H9 (cell line): ENCODE results near the gene GFRA1. TPM values are rescaled to one million over a fixed set of nuclear protein-coding genes. Genes with fewer than 3 reads are reported as not detected.

Source experiments
- DNase-seq: peaks from one replicate; pipeline ENCODE4 v3.0.0-alpha.2; 2017
- H2AFZ ChIP-seq: one replicate; pipeline ENCODE4 v1.6.1; 2013; ENCODE audit warnings: mild to moderate bottlenecking, low read length, control low read depth, moderate library complexity
- H2AK5ac ChIP-seq: 2 replicates; pipeline ENCODE4 v1.6.1; 2013; ENCODE audit warnings: low read length, control low read depth, mixed read lengths; ENCODE audit not compliant: insufficient read length
- H2BK120ac ChIP-seq: one replicate; pipeline ENCODE4 v1.6.1; 2013; ENCODE audit warnings: low read depth, mild to moderate bottlenecking, low read length, control low read depth, inconsistent platforms; ENCODE audit not compliant: poor library complexity, severe bottlenecking
- H2BK12ac ChIP-seq: 2 replicates; pipeline ENCODE4 v1.6.1; 2013; ENCODE audit warnings: low read length, control low read depth, mixed read lengths, low read depth; ENCODE audit not compliant: insufficient read length
- H2BK15ac ChIP-seq: 2 replicates; pipeline ENCODE4 v1.6.1; 2013; ENCODE audit warnings: low read depth, low read length, control low read depth
- H2BK20ac ChIP-seq: one replicate; pipeline ENCODE4 v1.6.1; 2013; ENCODE audit warnings: low read depth, mild to moderate bottlenecking, low read length, control low read depth, inconsistent platforms; ENCODE audit not compliant: poor library complexity, severe bottlenecking
- H2BK5ac ChIP-seq: 2 replicates; pipeline ENCODE4 v1.6.1; 2013; ENCODE audit warnings: low read length, control low read depth, mixed read lengths; ENCODE audit not compliant: insufficient read length
- H3K14ac ChIP-seq: 2 replicates; pipeline ENCODE4 v1.6.1; 2013; ENCODE audit warnings: low read length, control low read depth; ENCODE audit not compliant: insufficient read depth
- H3K18ac ChIP-seq: 2 replicates; pipeline ENCODE4 v1.6.1; 2013; ENCODE audit warnings: low read depth, mild to moderate bottlenecking, mixed read lengths, low read length, control low read depth; ENCODE audit not compliant: insufficient read length
- H3K23ac ChIP-seq: 2 replicates; pipeline ENCODE4 v1.6.1; 2013; ENCODE audit warnings: low read length, control low read depth, mixed read lengths, low read depth; ENCODE audit not compliant: insufficient read length
- H3K23me2 ChIP-seq: 2 replicates; pipeline ENCODE4 v1.6.1; 2013; ENCODE audit warnings: low read depth, mild to moderate bottlenecking, mixed read lengths, low read length, control low read depth; ENCODE audit not compliant: insufficient read length, poor library complexity, severe bottlenecking
- H3K27ac ChIP-seq: 2 replicates; pipeline ENCODE4 v1.5.1; 2013; ENCODE audit warnings: low read length, control low read depth, mixed read lengths, low read depth; ENCODE audit not compliant: insufficient read length
- H3K27me3 ChIP-seq: 2 replicates; pipeline ENCODE4 v1.6.1; 2013; ENCODE audit warnings: low read length, control low read depth, inconsistent platforms; ENCODE audit not compliant: insufficient read depth
- H3K4ac ChIP-seq: 2 replicates; pipeline ENCODE4 v1.6.1; 2013; ENCODE audit warnings: low read depth, mild to moderate bottlenecking, control low read depth, inconsistent platforms, low read length, moderate library complexity
- H3K4me1 ChIP-seq: 2 replicates; pipeline ENCODE4 v1.6.1; 2013; ENCODE audit warnings: low read length, control low read depth, inconsistent platforms; ENCODE audit not compliant: insufficient read depth
- H3K4me2 ChIP-seq: 2 replicates; pipeline ENCODE4 v1.6.1; 2013; ENCODE audit warnings: low read length, control low read depth, mixed read lengths; ENCODE audit not compliant: insufficient read length, insufficient read depth
- H3K56ac ChIP-seq: 2 replicates; pipeline ENCODE4 v1.6.1; 2013; ENCODE audit warnings: low read depth, mild to moderate bottlenecking, mixed read lengths, low read length, control low read depth; ENCODE audit not compliant: insufficient read length
- H3K79me1 ChIP-seq: 2 replicates; pipeline ENCODE4 v1.6.1; 2013; ENCODE audit warnings: low read depth, mild to moderate bottlenecking, moderate library complexity, low read length, control low read depth, inconsistent platforms; ENCODE audit not compliant: insufficient read depth, poor library complexity, severe bottlenecking
- H3K79me2 ChIP-seq: 2 replicates; pipeline ENCODE4 v1.6.1; 2013; ENCODE audit warnings: low read length, control low read depth, inconsistent platforms; ENCODE audit not compliant: insufficient read depth
- H3K9ac ChIP-seq: 2 replicates; pipeline ENCODE4 v1.6.1; 2013; ENCODE audit warnings: low read length, control low read depth, mixed read lengths; ENCODE audit not compliant: insufficient read length; ENCODE audit errors: extremely low read depth
- H3K9me3 ChIP-seq: one replicate; pipeline ENCODE4 v1.6.1; 2013; ENCODE audit warnings: low read depth, low read length, inconsistent platforms; ENCODE audit not compliant: control insufficient read depth
- H3T11ph ChIP-seq: one replicate; pipeline ENCODE4 v1.6.1; 2013; ENCODE audit warnings: mild to moderate bottlenecking, low read length, control low read depth, inconsistent platforms
- H4K20me1 ChIP-seq: one replicate; pipeline ENCODE4 v1.6.1; 2013; ENCODE audit not compliant: control insufficient read depth, insufficient read length, insufficient read depth
- H4K5ac ChIP-seq: 2 replicates; pipeline ENCODE4 v1.6.1; 2013; ENCODE audit warnings: low read depth, mild to moderate bottlenecking, mixed read lengths, low read length, control low read depth; ENCODE audit not compliant: insufficient read length
- H4K8ac ChIP-seq: replicated peaks from 2 replicates; pipeline ENCODE4 v1.6.1; 2013; ENCODE audit warnings: low read length, control low read depth, mixed read lengths, low read depth; ENCODE audit not compliant: insufficient read length
- H4K91ac ChIP-seq: 2 replicates; pipeline ENCODE4 v1.6.1; 2013; ENCODE audit warnings: low read depth, mild to moderate bottlenecking, moderate library complexity, mixed read lengths, low read length, control low read depth; ENCODE audit not compliant: insufficient read length
- H3K27ac Mint-ChIP-seq, 3 experiments: 2 replicates in 2 of 3; 3 replicates in 1 of 3; pipeline ENCODE4 v1.8.0; 2020 to 2021; ENCODE audit warnings: mixed read lengths in 3 of 3, mild to moderate bottlenecking in 1 of 3, moderate library complexity in 1 of 3
- H3K27me3 Mint-ChIP-seq: 2 replicates; pipeline ENCODE4 v1.8.0; 2021; ENCODE audit warnings: low read depth, mild to moderate bottlenecking, moderate library complexity, mixed read lengths
- H3K36me3 Mint-ChIP-seq, 3 experiments: 2 replicates in 2 of 3; 3 replicates in 1 of 3; pipeline ENCODE4 v1.8.0; 2020 to 2021; ENCODE audit warnings: low read depth in 3 of 3, mixed read lengths in 3 of 3; ENCODE audit not compliant: insufficient read depth in 1 of 3
- H3K4me1 Mint-ChIP-seq, 2 experiments: 2 replicates each; pipeline ENCODE4 v1.8.0; 2020; ENCODE audit warnings: mixed read lengths in 2 of 2
- H3K4me3 Mint-ChIP-seq, 2 experiments: 2 replicates in 1 of 2; 3 replicates in 1 of 2; pipeline ENCODE4 v1.8.0; 2020 to 2021; ENCODE audit warnings: mild to moderate bottlenecking in 2 of 2, mixed read lengths in 2 of 2, moderate library complexity in 1 of 2
- H3K9me3 Mint-ChIP-seq, 2 experiments: 2 replicates in 1 of 2; 3 replicates in 1 of 2; pipeline ENCODE4 v1.8.0; 2020; ENCODE audit warnings: mild to moderate bottlenecking in 2 of 2, mixed read lengths in 2 of 2, moderate library complexity in 1 of 2
- WGBS: extraction: QIAGEN DNeasy Blood & Tissue Kit; methylation state at CpG from one replicate; pipeline ENCODE4 v1.1.7; 2013; ENCODE audit warnings: missing lambda C conversion rate, low lambda C conversion rate, mixed read lengths; ENCODE audit not compliant: insufficient read length; ENCODE audit errors: extremely low coverage; 5-methylcytosine and 5-hydroxymethylcytosine counted together
- total RNA-seq: library from RNA; stranded (reverse); gene quantifications from 2 replicates; pipeline ENCODE4 v1.2.1, GENCODE V29; 2021
- TF ChIP-seq, protein P1 (sequence below): fragments of 200-600 bp; sonication (generic); conservative IDR thresholded peaks from 3 replicates; pipeline ENCODE4 v1.8.0; 2021; ENCODE audit warnings: antibody characterized with exemption, mild to moderate bottlenecking

Gene GFRA1
- total RNA-seq, 1 experiment from 2014 or later, result 0.24 TPM

DNA sequence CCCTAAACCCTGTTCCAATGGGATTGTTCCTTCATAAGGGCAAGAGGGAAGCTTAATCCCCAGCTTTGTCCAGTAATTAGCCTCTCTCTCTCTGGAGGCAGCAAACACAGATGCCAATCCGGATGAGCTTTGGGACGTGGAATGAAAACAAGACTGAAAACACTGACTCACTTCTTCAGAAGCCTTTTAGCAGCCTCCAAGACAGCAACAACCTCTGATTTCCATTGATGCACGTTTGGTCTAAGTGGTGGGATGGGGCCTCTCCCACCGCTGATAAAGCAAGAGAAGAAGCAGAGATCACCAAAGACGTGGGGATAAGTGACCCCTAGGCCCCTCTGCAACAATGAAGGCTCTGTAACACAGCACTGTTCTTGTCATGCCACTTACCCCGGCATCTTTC is 5.8 kb upstream of the GFRA1 start:
- no peaks in the 10 kb centered on the region for H3K79me2 ChIP-seq
- H3K9ac ChIP-seq, result no peak overlapping the region
- H4K5ac ChIP-seq, result no peak overlapping the region
- H2BK12ac ChIP-seq, result no peak overlapping the region
- no peak for DNase-seq
- peaks cover 2% of the 10 kb centered on the region; the same call in 1 of the 2 replicates for H3K4me1 ChIP-seq
- TF ChIP-seq, protein P1, sequence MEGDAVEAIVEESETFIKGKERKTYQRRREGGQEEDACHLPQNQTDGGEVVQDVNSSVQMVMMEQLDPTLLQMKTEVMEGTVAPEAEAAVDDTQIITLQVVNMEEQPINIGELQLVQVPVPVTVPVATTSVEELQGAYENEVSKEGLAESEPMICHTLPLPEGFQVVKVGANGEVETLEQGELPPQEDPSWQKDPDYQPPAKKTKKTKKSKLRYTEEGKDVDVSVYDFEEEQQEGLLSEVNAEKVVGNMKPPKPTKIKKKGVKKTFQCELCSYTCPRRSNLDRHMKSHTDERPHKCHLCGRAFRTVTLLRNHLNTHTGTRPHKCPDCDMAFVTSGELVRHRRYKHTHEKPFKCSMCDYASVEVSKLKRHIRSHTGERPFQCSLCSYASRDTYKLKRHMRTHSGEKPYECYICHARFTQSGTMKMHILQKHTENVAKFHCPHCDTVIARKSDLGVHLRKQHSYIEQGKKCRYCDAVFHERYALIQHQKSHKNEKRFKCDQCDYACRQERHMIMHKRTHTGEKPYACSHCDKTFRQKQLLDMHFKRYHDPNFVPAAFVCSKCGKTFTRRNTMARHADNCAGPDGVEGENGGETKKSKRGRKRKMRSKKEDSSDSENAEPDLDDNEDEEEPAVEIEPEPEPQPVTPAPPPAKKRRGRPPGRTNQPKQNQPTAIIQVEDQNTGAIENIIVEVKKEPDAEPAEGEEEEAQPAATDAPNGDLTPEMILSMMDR, result no peak
- no peak overlapping the region for H4K8ac ChIP-seq
- no peaks in the 10 kb centered on the region; a peak in 1 of 5 replicates for H3K9me3 Mint-ChIP-seq
- H3K4me2 ChIP-seq, result no peak overlapping the region
- WGBS, result no CpG with 5 or more reads among the region's 6 CpGs
- H2AK5ac ChIP-seq, result no peak overlapping the region
- H3K9me3 ChIP-seq, result no peaks in the 10 kb centered on the region
- no peak overlapping the region for H3K14ac ChIP-seq
- no peak overlapping the region for H3K56ac ChIP-seq
- H3K4ac ChIP-seq, result no peak overlapping the region
- no peak overlapping the region for H3T11ph ChIP-seq
- no peak overlapping the region for H2BK120ac ChIP-seq
- peaks cover 6% of the 10 kb centered on the region for H3K27me3 Mint-ChIP-seq
- no peaks in the 10 kb centered on the region for H3K36me3 Mint-ChIP-seq
- no peak overlapping the region for H2AFZ ChIP-seq
- no peak overlapping the region for H3K27ac Mint-ChIP-seq
- no peak overlapping the region for H2BK5ac ChIP-seq
- H3K27me3 ChIP-seq, result peaks cover 16% of the 10 kb centered on the region; the same call in 1 of the 2 replicates
- H3K23me2 ChIP-seq, result peaks cover 9% of the 10 kb centered on the region
- H3K18ac ChIP-seq, result no peak overlapping the region
- no peak overlapping the region for H2BK20ac ChIP-seq
- peaks cover 10 to 14% of the 10 kb centered on the region in 2 experiments for H3K4me1 Mint-ChIP-seq
- H4K91ac ChIP-seq, result no peak overlapping the region
- H3K27ac ChIP-seq, result no peak overlapping the region
- no peak overlapping the region for H3K4me3 Mint-ChIP-seq
- H2BK15ac ChIP-seq, result no peak overlapping the region
- H3K23ac ChIP-seq, result no peak overlapping the region
- no peaks in the 10 kb centered on the region for H3K79me1 ChIP-seq
- H4K20me1 ChIP-seq, result peaks cover 4% of the 10 kb centered on the region
